Activated CD8-positive, alpha-beta memory T cell treated with anti-CD3 and anti-CD28 coated beads, Interleukin-2, amount 50 U/mL, for 1 hour (primary cell): ENCODE data around the gene HSD11B1.

Source experiments
- DNase-seq: peaks from one replicate; pipeline ENCODE4 v3.0.0-alpha.2; 2020; ENCODE audit errors: extremely low read depth

HSD11B1 gene

DNA sequence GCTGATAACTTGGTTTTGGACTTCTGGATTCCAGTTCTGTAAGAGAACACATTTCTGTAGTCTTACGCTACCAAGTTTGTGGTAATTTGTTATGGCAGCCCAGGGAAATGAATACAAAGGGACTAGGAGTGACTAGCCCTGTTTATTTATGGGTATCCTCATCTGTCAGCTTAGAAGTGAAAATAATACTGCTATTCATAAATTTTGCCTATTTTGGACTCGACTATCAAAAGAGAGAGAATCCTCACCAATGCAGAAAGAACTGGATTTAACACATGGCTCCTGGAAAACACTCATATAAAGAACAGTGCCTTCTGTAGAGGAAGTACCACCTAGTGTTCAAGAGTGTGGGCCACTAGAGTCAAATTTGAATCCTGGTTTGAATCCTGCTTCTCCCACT is 22.6 kb downstream of the HSD11B1 start:
- no peak for DNase-seq

DNA sequence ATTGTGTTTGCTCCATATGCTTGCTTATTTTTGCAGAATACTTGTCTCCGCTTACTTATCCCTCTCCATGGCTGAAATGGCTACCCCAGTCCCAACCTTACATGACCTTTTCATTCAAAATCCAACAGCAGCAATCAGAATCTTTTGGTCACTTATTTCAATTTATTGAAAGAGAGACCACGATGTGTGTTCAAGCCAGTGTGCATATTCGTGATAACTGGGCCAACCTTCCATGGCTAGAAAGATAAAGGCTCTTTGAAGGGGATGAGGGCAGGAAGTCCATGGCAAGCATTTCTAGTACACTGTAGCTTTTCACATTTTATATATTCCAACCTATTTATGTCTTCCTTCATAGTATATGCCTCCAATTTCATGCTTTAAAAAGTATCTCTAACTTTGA is 23.1 kb downstream of the HSD11B1 start:
- DNase-seq, result no peak

DNA sequence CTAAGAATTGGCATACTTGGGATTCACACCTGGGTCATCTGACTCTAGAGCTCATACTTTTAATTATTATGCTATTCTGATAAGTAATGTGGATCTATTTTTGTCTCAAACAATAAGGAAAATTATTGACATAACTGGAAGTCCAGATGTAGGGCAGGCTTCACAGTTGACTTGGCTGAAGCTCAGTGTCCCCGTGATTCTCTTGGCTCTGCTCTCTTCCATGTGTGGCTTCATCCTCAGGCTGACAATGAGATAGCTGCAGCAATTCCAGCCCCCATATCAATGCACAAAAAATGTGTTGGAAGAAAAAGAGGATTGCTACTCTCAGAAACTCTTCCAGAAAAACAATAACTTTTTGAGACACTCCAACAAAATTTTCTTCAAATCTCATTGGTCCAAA is 23.8 kb downstream of the HSD11B1 start:
- no peak for DNase-seq

DNA sequence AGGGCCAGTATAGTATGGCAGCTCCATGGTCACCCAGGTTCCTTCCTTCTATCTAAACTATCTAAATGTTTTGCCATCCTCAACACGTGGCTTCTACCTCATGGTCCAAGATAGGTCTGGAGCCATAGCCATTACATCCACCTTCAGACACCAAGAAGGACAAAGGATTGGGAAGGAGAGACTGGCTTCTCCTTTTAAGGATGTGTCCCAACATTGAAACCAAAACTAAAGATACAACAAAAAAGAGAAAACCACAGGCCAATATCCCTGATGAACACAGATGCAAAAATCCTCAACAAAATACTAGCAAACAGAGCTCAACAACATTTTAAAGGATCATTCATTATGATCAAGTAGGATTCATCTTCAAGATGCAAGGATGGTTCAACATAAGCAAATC is 24.8 kb downstream of the HSD11B1 start:
- no peak for DNase-seq

DNA sequence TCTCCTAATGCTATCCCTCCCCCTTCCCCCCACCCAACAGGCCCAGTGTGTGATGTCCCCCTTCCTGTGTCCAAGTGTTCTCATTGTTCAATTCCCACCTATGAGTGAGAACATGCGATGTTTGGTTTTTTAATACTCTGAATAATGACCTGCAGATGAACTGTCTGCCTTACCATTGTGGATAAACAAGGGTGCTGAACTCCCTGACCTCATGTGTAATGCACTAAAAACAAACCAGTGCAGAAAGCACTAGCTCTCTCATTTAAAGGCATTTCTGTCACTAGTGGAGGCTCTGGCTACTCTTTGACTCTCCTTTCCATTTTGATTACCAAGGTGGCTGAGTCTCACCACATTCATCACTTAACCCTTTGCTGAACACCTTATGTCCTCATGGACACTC is 28.1 kb downstream of the HSD11B1 start:
- no peak for DNase-seq

DNA sequence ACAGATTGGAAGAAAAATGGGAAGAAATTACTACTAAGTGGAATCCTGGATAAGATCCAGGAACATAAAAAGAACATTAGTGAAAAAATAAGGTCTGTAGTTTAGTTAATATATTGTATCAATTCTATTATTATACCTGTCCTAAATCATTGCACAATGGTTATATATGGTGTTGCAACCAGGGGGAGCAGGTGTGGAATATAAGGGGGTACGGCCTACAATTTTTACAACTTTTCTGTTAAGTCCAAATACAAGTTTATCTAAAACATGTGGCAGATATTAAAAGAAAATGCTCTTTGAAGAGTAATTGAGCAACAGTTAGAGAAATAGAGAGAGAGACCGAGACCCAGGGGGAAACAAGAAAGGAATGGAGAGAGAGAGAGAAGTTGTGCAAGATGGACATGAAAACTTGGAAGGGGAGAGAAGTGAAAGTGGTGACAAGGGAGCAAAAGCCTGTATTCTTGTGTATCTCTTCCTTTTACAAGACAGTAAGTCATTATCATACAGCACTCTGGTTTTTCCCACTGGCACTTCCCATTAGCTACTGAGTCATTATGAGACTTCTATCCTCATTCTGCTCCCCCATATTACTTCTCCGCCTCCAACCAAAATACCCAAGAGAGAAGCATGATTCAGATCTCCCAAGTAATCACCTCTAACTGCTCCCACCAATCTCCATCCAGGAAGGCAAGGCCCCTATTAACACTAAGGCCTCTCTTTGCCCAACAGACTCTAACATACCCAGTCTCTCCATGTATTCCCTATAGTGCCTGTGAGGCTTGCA is 29.0 kb downstream of the HSD11B1 start:
- no peak for DNase-seq

DNA sequence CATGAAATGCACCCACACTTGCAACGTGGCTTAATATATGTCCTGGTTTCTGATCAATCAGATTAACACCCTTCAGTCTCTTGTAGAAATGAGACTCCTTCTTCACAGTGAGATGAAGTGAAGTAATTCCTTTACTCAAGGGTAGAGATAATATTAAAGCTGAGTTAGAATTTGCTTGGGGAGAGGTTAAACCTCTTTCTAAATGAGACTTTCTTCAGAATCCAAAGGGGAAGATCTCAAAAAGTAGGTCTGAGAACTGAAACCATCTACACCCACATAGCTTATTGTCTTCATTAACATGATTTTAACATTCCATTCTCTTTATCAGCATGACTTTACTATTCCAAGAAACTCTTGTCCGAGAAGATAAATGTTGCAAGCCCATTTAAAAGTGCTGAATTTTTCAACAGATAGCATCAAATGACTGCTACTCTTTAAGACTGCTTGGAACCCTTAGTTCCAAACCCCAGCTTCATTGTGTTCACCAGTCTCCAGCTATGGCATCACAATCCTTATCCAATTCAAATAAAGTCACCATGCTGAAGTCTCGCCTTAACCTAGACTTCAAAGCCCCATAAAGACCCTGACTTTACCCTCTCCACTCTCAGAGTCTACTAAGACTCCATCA is 32.0 kb downstream of the HSD11B1 start:
- no peak for DNase-seq

DNA sequence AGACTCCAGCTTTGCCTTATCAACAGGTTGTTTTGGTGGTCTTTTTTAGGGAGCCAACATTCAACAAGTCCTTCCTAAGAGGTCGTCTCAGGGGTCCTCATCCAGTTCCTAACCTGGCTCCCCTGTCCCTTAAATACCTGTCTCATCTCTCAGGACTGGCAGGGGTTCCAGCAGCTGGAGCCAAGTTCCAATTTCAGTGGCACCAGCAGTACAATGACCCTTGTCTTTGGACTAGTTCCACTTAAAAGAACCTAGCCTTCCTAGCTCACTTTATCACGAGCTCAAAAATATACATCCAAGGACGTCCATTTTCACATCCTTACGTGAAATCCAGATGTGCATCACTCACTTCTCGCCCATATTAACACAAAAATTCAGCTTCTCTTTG is 32.5 kb downstream of the HSD11B1 start:
- DNase-seq, result no peak

DNA sequence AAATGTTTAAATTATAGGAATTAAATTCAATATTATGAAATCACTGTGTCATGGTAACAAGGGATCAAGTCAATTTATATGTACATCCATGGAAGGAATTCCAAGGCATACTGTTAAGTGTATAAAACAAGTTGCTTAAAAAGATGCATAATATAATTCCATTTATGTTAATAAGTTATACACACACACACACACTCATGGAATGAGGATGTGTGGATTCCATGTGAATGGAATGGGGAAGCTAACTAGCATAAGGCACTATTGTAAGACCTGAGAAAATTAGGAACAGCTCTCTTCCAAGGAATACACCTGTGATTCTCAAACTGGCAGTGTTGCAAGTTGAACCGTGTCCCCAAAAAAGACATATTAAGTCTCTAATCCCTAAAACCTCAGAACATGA is 33.6 kb downstream of the HSD11B1 start:
- no peak for DNase-seq

DNA sequence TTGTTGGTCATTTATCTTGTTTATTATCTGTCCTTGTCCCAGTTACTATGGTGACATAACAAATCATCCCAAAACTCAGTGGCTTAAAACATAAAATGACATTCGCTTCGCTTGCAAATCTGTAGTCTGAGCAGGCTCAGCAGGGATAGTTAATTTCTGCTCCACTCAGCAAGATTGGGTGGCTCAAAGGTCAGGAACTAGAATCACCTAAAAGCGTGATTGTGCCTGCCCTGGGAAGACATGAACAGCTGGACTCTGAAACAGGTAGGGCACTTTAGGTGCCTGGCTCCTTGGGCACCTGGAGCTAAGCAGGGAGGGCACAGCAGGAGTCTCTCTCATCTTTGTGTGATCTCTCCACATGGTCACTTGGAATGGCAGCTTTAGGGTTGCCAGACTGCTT is 36.5 kb downstream of the HSD11B1 start:
- DNase-seq, result no peak

DNA sequence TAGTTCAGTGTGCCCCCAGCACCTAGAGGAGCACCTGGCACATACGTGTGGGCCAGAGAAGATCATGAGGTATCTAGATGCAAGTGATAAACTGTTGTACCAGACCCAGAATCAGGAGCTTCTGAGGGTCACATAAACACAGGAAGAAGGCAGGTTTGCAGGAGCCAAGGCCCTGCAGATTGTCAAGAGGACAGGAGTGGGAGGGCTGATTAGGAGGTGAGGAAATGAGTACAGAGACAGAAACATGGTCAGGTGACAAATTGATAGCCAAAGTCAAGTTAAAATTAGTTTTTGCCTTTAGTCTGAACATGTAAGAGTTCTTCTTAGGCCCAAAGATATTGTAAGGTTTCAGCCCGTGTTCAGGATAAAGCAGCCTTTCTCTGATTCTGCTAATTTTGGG is 37.2 kb downstream of the HSD11B1 start:
- no peak for DNase-seq

DNA sequence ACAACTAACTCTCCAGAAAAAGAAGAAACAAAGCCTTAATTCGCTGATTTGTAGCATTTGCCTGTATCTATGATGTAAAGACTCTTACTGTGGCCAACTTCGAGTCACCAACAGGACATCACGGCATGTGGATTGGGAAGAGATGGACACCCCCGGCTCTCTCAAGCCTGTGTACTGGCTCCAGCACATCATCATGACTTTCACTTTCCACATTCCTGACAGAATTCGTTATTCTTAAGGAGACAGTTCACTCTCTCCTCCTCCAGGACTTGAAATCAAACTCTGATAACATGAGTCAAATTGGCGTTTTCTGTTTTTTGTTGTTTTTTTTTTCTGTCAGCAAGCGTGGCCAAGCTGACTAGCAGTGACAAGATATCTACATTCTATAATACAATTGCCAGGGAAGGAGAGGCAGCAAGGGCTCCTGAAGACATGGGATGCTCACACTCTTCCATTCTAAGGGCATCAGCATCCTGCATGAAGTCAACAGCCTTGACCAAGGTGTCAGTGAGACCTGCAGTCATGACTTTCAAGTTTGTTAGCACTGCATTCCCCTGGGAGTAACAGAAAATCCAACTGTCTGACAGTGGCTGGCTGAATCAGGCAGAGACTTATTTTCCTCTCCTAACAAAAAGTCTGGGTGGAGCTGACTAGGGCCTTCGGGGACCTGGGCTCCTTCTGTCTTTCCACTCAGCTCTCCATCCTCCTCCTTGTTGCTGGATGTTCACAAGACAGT is 37.9 kb downstream of the HSD11B1 start:
- DNase-seq, result no peak

DNA sequence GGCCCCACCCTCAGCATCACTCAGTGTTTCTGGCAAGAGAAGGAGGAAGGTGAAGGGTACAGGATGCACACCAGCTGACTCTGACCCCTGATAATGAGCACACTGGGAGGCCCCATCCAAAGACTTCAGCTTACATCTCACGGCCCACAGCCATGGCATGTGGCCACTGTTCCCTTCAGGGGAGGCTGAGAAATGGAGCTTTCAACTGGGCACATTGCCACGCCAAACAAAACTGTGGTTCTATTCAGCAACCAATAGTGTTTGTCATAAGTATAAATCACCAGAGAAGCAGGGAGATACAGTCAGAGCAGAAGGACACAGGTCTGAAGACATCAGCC is 38.5 kb downstream of the HSD11B1 start:
- DNase-seq, result no peak

DNA sequence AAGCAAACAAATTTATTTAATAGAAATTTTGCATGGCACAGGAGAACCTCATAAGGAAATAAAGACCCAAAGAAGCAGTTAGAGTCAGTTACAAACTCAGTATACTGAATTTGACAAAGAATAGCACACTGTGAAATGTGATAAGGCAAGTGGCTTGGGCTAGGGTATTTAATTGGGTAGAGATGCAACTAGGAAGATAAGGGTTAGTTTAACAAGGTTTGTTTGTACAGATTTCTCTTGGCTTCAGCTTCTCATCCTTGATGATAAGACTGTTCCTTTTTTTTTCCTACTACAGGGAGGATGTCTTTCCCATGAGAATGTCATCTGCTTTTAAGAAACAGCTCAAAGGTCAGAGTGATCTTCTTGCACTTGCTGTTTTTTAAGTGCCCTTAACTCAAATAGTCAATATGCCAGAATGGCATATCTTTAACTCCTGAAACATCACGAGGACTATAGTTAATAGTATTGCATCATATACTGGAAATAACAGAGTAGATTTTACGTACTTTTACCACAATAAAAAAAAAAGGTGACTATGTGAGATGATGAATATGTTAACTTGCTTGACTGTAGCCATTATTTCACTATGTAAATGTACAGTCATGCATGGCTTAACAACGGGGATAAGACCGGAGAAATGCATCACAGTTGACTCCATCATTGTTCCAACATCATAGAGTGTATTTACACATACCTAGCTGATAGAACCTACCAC is 42.0 kb downstream of the HSD11B1 start:
- no peak for DNase-seq

DNA sequence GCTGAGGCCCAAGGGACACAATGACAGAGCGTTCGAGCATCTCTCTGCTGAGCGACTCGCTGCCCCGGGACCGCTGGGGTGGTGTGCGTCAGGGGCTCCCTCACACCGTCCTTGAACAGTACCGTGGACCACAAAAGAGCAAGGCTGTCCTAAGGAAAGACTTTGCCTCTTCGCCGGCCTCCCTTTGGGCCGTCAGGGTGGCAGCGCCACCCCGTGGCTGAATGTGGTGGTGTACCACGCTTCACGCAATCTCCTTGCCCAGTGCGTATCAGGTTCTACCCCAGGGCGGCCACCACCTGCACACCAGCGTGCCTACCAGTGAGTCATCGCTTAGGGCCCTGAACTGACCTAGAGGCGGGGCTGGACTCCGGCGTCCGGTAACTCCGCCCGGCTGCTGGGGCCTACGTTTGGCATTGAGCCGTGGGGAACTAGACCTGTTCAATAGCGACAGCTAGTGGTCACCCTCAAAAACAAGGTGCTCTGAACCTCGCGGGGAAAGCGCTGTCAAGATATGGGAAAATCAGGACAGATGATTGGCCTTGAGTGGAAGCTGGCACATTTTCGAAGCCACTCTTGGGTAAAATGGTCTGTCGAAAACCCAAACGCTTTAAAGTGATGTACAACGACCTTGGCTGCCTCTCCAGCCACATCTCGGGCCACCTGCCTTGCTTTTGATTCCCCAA is 43.1 kb downstream of the HSD11B1 start:
- DNase-seq, result peak; percentile 53

DNA sequence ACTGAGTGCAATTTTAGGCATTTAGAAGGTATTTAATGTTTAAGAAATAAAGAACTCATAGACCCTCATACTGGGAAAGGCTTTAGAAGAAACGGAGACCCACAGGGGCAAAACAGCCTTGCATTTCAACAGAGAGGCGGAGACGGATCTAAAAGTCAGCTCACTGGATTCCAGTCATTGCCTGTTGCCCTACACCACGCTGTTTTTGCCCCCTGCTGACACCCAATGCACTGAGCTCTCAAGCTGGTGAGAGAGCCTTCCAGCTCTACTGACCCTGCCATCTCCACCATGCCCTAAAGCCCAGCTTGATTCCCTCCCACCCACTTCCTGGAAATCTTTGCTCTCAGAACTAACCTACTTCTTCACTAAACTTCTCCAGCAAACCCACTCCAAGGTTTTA is 44.0 kb downstream of the HSD11B1 start:
- no peak for DNase-seq

DNA sequence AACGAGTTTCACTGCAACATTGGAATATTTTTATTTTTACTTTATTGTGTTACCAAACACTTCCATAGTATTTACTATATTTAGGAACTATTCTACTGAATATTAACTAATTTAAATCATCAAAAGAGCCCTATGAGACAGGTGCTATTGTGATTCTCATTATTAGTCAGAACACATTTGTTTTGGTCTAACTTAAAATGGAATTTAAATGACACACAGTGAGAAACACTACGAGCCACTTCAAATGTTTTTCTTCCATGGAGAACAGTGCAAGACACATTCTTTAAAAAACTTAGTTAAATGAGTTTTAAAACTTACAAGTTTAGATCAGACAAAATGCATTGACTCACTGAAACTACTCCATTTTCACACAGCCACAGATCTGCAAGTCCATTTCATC is 44.6 kb downstream of the HSD11B1 start:
- no peak for DNase-seq

DNA sequence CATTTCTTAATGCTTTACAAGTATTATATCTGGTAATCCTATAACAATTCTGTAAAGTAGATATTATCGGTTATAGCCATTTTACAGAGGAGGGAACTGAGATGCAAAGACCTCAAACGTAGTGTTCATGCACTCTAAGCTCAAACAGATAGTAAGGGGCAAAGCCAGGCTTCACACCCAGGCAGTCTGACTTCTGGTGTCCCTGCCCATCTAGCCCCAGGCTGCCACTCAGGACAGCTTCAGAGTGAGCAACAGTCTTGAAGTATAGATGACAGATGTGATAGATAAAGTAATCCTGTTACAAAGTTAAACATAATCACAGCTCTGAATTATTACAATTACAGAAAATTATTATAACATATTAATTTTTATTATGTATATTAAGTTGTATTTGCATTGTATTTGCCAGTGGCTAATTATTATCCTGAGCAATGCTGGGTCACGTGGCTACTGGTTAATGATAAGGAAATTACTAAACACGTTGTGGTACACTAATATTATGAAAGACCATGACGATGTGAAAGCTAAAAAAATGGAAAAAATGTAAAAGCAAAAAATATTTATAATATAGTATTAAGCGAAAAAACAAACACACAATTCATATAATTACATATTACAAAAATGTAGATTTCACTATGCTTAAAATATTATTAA is 45.2 kb downstream of the HSD11B1 start:
- no peak for DNase-seq

DNA sequence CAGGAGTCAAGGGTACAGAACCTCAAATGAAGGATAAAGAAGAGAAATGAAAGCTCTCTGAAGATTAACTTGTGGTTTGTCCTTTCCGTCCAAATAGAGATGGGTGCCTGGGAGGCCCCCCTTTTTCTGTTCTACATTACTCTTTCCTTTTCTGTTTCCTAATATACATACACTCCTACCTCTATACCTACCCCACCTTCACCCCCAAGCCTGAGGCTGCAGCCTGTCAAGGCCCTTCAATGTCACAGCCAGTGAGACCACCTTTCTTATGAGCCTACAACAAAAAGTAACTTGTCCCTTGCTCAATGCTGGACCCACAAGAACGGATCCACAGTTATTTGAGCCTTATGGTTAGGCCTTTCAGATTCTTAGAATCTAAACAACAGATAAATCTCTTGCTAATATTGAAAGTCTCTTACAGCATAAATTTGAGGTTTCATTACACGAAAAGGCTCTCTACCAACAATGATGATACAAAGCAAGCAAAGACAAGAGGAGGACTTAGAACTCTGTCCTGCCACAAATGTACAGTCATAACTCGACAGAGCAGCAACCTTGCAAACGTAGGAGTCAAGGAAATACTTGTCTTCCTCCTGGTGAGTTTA is 47.1 kb downstream of the HSD11B1 start:
- DNase-seq, result no peak

DNA sequence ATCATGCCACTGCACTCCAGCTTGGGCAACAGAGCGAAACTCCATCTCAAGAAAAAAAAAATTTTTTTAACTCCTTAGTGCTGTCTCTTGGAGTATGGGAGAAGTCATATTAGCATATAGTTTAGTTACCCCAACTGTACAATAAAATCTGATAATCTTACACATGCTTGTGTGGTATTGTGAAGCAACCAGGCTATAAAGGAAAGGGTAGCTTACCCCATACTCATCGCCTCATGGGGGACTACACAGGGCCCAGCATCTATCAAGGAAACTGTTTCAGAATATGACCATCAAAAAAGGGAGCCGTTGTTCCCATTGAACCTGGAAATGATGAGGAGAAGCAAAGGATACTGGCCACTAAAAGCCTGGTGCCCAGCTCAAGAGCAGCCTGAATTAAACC is 48.2 kb downstream of the HSD11B1 start:
- DNase-seq, result no peak

DNA sequence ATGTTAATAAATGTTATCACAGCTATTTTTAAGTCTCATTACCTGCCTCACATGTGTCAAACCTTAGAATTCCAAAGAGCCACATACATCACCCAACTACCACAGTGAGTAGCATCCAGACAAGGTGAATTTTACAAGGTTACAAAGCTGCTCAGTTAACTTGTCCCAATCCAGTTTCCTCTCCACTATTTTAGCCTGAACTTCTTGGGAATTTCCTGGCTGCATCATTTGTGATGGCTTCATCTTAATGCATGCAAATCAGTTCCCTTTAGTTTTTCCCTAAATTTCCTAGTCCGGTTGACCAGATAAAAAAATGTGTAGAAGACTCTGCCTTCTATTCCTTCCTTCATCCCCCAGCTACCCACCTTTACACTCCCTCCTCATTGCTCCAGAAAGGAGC is 50.6 kb downstream of the HSD11B1 start:
- no peak for DNase-seq
